HCT116 (cell line): ENCODE results near the gene ACBD7. TPM values are rescaled to one million over a fixed set of nuclear protein-coding genes. Genes with fewer than 3 reads are reported as not detected.

Experiments used
- ATAC-seq: fragments of 200-7000 bp; cut with Tn5 transposase; 2 replicates; pipeline ENCODE4 v1.9.1; 2020; ENCODE audit warnings: mild to moderate bottlenecking, moderate library complexity
- BruUV-seq: library from RNA; stranded (reverse); fragments of 400-500 nt; replicated peaks from 2 replicates; lab custom pipeline; 2021; lab: Mats Ljungman, UMichigan
- CTCF ChIA-PET: fragments of 300-600 bp; sonication (Branson Sonifier 250); formaldehyde crosslinking; loops from one replicate; lab custom pipeline; 2021; ENCODE audit warnings: antibody characterized with exemption; lab: Charles Lee
- POLR2A ChIA-PET: fragments of 300-600, 350-600 bp; sonication (Branson Sonifier 250); formaldehyde crosslinking; loops from one replicate; lab custom pipeline; 2021; ENCODE audit warnings: antibody characterized with exemption; lab: Charles Lee
- RAD21 ChIA-PET, 2 experiments: fragments of 300-600 bp; sonication (Branson Sonifier 250); formaldehyde crosslinking; loops; one replicate each; lab custom pipeline; 2023; ENCODE audit warnings: low total read pairs in 2 of 2; ENCODE audit not compliant: uncharacterized antibody in 2 of 2, unreplicated experiment in 2 of 2, low non-redundant PET in 1 of 2; lab: Charles Lee
- DNase-seq: peaks from one replicate; pipeline ENCODE4 v3.0.0-alpha.2; 2010; ENCODE audit warnings: low read depth, low spot score
- H2AFZ ChIP-seq: fragments of 200-600 bp; shearing (Covaris generic), sonication (generic); 2 replicates; pipeline ENCODE4 v1.6.1; 2017; ENCODE audit warnings: low read depth, mixed run types, mixed read lengths, antibody characterized with exemption, low read length; ENCODE audit not compliant: poor library complexity, severe bottlenecking
- H3K27ac ChIP-seq: 2 replicates; pipeline ENCODE4 v1.5.1; 2012; ENCODE audit warnings: low read depth, low read length
- H3K27me3 ChIP-seq: fragments of 200-600 bp; sonication (generic); 2 replicates; pipeline ENCODE4 v1.6.1; 2016; ENCODE audit warnings: mixed run types, low read length, mixed read lengths; ENCODE audit not compliant: insufficient read depth
- H3K36me3 ChIP-seq, 2 experiments: fragments of 200-500 bp in 1 of 2; fragments of 200-600 bp in 1 of 2; sonication (Bioruptor generic) in 1 of 2; sonication (generic) in 1 of 2; 2 replicates each; pipeline versions ENCODE4 v1.5.1 to v1.6.1; 2014 to 2016; ENCODE audit warnings: low read length in 2 of 2, inconsistent platforms in 1 of 2, mixed read lengths in 1 of 2, mixed run types in 1 of 2; ENCODE audit not compliant: insufficient read depth in 2 of 2, control insufficient read depth in 1 of 2
- H3K4me1 ChIP-seq, 2 experiments: fragments of 200-600 bp in 1 of 2; sonication (generic) in 1 of 2; 2 replicates each; pipeline versions ENCODE4 v1.5.1 to v1.6.1; 2012 to 2017; ENCODE audit warnings: low read length in 2 of 2, inconsistent platforms in 1 of 2, mild to moderate bottlenecking in 1 of 2, mixed read lengths in 1 of 2, mixed run types in 1 of 2, moderate library complexity in 1 of 2; ENCODE audit not compliant: insufficient read depth in 2 of 2, control insufficient read depth in 1 of 2
- H3K4me2 ChIP-seq: fragments of 200-600 bp; sonication (generic); 2 replicates; pipeline ENCODE4 v1.6.1; 2017; ENCODE audit warnings: mixed run types, low read length, mixed read lengths
- H3K4me3 ChIP-seq, 2 experiments: fragments of 200-600 bp in 1 of 2; sonication (generic) in 1 of 2; replicated peaks in 1 of 2; 2 replicates each; pipeline ENCODE4 v1.5.1; 2011 to 2016; ENCODE audit warnings: low read length in 2 of 2, control low read depth in 1 of 2, low read depth in 1 of 2, mild to moderate bottlenecking in 1 of 2, mixed read lengths in 1 of 2, mixed run types in 1 of 2
- H3K79me2 ChIP-seq: fragments of 200-600 bp; sonication (generic); 2 replicates; pipeline ENCODE4 v1.6.1; 2017; ENCODE audit warnings: mild to moderate bottlenecking, mixed run types, low read length, moderate library complexity, mixed read lengths; ENCODE audit not compliant: insufficient read depth
- H3K9ac ChIP-seq: fragments of 200-600 bp; sonication (generic); 2 replicates; pipeline ENCODE4 v1.6.1; 2016; ENCODE audit warnings: low read length, mixed read lengths
- H3K9me2 ChIP-seq: fragments of 200-600 bp; sonication (generic), shearing (Covaris generic); 2 replicates; pipeline ENCODE4 v1.6.1; 2017; ENCODE audit warnings: mixed run types, mild to moderate bottlenecking, moderate library complexity; ENCODE audit not compliant: insufficient read depth
- H3K9me3 ChIP-seq, 2 experiments: fragments of 200-500 bp in 1 of 2; fragments of 200-600 bp in 1 of 2; sonication (Bioruptor generic) in 1 of 2; sonication (generic) in 1 of 2; 2 replicates each; pipeline ENCODE4 v1.6.1; 2014 to 2017; ENCODE audit warnings: low read length in 2 of 2, mixed read lengths in 2 of 2, inconsistent platforms in 1 of 2, low read depth in 1 of 2, mild to moderate bottlenecking in 1 of 2, mixed run types in 1 of 2, moderate library complexity in 1 of 2; ENCODE audit not compliant: control insufficient read depth in 1 of 2, insufficient read depth in 1 of 2
- H4K20me1 ChIP-seq: fragments of 200-600 bp; sonication (generic), shearing (Covaris generic); 2 replicates; pipeline ENCODE4 v1.6.1; 2017; ENCODE audit warnings: mixed run types, mild to moderate bottlenecking, moderate library complexity; ENCODE audit not compliant: insufficient read depth
- CBX3 ChIP-seq: IDR thresholded peaks from 2 replicates; pipeline ENCODE4 v1.6.1; 2012; ENCODE audit warnings: low read depth
- CEBPB ChIP-seq: IDR thresholded peaks from 2 replicates; pipeline ENCODE4 v1.6.1; 2012; ENCODE audit warnings: low read depth
- EGR1 ChIP-seq: IDR thresholded peaks from 2 replicates; pipeline ENCODE4 v1.6.1; 2012; ENCODE audit warnings: low read depth
- ELF1 ChIP-seq: IDR thresholded peaks from 2 replicates; pipeline ENCODE4 v1.6.1; 2012; ENCODE audit warnings: low read depth, borderline replicate concordance
- EZH2 ChIP-seq: fragments of 200-600 bp; sonication (generic); IDR thresholded peaks from 2 replicates; pipeline ENCODE4 v1.6.1; 2017; ENCODE audit warnings: antibody characterized with exemption, mixed run types
- EZH2phosphoT487 ChIP-seq: fragments of 200-600 bp; IDR thresholded peaks from 2 replicates; pipeline ENCODE4 v1.6.1; 2018; ENCODE audit warnings: antibody characterized with exemption, borderline replicate concordance
- JUND ChIP-seq: IDR thresholded peaks from 2 replicates; pipeline ENCODE4 v1.6.1; 2012
- POLR2AphosphoS5 ChIP-seq: IDR thresholded peaks from 2 replicates; pipeline ENCODE4 v1.6.1; 2011; ENCODE audit warnings: mild to moderate bottlenecking, low read depth, low read length, moderate library complexity
- RAD21 ChIP-seq: IDR thresholded peaks from 2 replicates; pipeline ENCODE4 v1.6.1; 2012; ENCODE audit warnings: low read depth, mild to moderate bottlenecking
- SIN3A ChIP-seq: IDR thresholded peaks from 2 replicates; pipeline ENCODE4 v1.6.1; 2012; ENCODE audit warnings: low read depth
- SP1 ChIP-seq: IDR thresholded peaks from 2 replicates; pipeline ENCODE4 v1.6.1; 2012; ENCODE audit warnings: low read depth
- SRF ChIP-seq: IDR thresholded peaks from 2 replicates; pipeline ENCODE4 v1.6.1; 2012; ENCODE audit warnings: low read depth
- TCF7L2 ChIP-seq: IDR thresholded peaks from 2 replicates; pipeline ENCODE4 v1.7.0; 2011; ENCODE audit warnings: borderline replicate concordance, inconsistent platforms; ENCODE audit not compliant: insufficient read depth, insufficient read length; ENCODE audit errors: extremely low read depth
- ZNF274 ChIP-seq: fragments of 200-500 bp; sonication (Bioruptor generic); IDR thresholded peaks from 2 replicates; pipeline ENCODE4 v1.6.1; 2014; ENCODE audit warnings: mild to moderate bottlenecking, low read depth, low read length, inconsistent platforms
- intact Hi-C: fragments of 100-400 bp; cut with micrococcal nuclease; formaldehyde crosslinking; loops from 2 replicates; pipeline ENCODE4 v1.10.0; 2022
- total RNA-seq: library from RNA; stranded (reverse); gene quantifications from one replicate; pipeline ENCODE4 v1.2.1, GENCODE V29; 2021; ENCODE audit not compliant: unreplicated experiment
- TF ChIP-seq, protein P1 (sequence below): IDR thresholded peaks from 2 replicates; pipeline ENCODE4 v1.6.1; 2012
- TF ChIP-seq, protein P2 (sequence below), 3 experiments: fragments of 200-600 bp in 1 of 3; sonication (generic) in 1 of 3; IDR thresholded peaks in 2 of 3; conservative IDR thresholded peaks in 1 of 3; 2 replicates each; pipeline ENCODE4 v1.5.1; 2012 to 2017; ENCODE audit warnings: low read depth in 2 of 3, low read length in 2 of 3, antibody characterized with exemption in 1 of 3, borderline replicate concordance in 1 of 3, control low read depth in 1 of 3, mild to moderate bottlenecking in 1 of 3, mixed read lengths in 1 of 3, mixed run types in 1 of 3, moderate library complexity in 1 of 3; ENCODE audit not compliant: insufficient read depth in 1 of 3
- TF ChIP-seq, protein P3 (sequence below): IDR thresholded peaks from 2 replicates; pipeline ENCODE4 v1.6.1; 2012; ENCODE audit warnings: low read depth

Gene ACBD7
- total RNA-seq, 1 experiment from 2014 or later, result 3.3 TPM

DNA sequence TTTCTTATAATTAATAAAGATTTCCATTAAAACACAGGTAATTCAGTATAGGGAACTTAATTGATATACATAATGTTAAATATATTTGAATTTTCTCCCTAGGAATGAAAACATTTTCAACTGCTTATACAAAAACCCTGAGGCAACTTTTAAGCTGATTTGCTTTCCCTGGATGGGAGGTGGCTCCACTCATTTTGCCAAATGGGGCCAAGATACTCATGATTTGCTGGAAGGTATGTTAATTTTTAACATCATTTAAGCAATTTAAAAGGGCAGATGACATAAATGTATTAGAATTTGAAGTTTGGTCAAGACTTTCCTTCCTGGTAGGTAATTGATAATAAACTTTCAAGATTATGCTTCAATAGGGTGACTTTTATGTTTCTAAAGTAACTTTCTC lies 39.0 kb downstream of the ACBD7 start:
- Histone ChIP-seq H3K4me3 (no peak overlapping the region), H3K27ac (no peak overlapping the region), H3K4me2 (no peak overlapping the region), H2AFZ (no peak overlapping the region), H4K20me1 (no peaks in the 10 kb centered on the region), H3K9ac (no peak overlapping the region), H3K27me3 (no peaks in the 10 kb centered on the region), H3K79me2 (no peaks in the 10 kb centered on the region), H3K4me1 (no peaks in the 10 kb centered on the region), H3K9me3 (no peaks in the 10 kb centered on the region), H3K9me2 (no peaks in the 10 kb centered on the region), H3K36me3 (no peaks in the 10 kb centered on the region)
- TF ChIP-seq CEBPB, result no peak
- TF ChIP-seq, protein P1, sequence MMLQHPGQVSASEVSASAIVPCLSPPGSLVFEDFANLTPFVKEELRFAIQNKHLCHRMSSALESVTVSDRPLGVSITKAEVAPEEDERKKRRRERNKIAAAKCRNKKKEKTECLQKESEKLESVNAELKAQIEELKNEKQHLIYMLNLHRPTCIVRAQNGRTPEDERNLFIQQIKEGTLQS, result no peak
- no peak for TF ChIP-seq SRF
- no peak for ATAC-seq
- CTCF ChIA-PET, result interaction anchor here (0.7 kb wide), 1 partner anchor 10 kb away, joined by 3 read pairs; no protein-coding TSS in a partner anchor
- DNase-seq, result no peak
- no TSS peak for BruUV-seq
- POLR2A ChIA-PET, result no interaction called here
- intact Hi-C loops, result no loop called here
- RAD21 ChIA-PET, result interaction anchor here in 1 of 2 experiments (0.5 kb wide), 1 partner anchor 376 kb away, joined by 3 read pairs; no protein-coding TSS in a partner anchor

DNA sequence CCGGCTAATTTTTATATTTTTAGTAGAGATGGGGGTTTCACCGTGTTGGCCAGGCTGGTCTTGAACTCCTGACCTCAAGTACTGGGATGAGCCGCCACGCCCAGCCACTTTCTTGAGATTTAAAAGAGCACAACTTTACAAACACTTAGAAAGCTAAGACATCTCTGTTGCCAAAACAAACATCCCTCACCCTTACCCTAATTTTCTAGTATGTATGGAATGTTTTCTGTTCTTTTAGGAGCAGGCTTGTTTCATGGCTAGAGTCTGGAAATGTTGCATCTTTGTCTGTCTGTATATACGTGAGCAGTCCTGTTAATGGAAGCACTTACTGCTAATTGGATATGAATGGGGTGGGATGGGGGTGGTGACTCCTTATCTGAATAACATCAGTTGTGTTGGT lies 42.0 kb downstream of the ACBD7 start:
- ChIA-PET POLR2A (no interaction called here), CTCF (no interaction called here), RAD21 (no interaction called here)
- no TSS peak for BruUV-seq
- Histone ChIP-seq H3K36me3 (no peaks in the 10 kb centered on the region), H3K27me3 (no peaks in the 10 kb centered on the region), H3K79me2 (no peaks in the 10 kb centered on the region), H3K4me3 (no peak overlapping the region), H3K4me2 (no peak overlapping the region), H2AFZ (no peak overlapping the region), H4K20me1 (no peaks in the 10 kb centered on the region), H3K27ac (no peak overlapping the region), H3K4me1 (no peaks in the 10 kb centered on the region), H3K9me2 (no peaks in the 10 kb centered on the region), H3K9me3 (no peaks in the 10 kb centered on the region), H3K9ac (no peak overlapping the region)
- ATAC-seq, result no peak
- no peak for DNase-seq
- intact Hi-C loops, result no loop called here
- TF ChIP-seq SIN3A, result no peak
- TF ChIP-seq ZNF274, result no peak
- TF ChIP-seq, protein P2, sequence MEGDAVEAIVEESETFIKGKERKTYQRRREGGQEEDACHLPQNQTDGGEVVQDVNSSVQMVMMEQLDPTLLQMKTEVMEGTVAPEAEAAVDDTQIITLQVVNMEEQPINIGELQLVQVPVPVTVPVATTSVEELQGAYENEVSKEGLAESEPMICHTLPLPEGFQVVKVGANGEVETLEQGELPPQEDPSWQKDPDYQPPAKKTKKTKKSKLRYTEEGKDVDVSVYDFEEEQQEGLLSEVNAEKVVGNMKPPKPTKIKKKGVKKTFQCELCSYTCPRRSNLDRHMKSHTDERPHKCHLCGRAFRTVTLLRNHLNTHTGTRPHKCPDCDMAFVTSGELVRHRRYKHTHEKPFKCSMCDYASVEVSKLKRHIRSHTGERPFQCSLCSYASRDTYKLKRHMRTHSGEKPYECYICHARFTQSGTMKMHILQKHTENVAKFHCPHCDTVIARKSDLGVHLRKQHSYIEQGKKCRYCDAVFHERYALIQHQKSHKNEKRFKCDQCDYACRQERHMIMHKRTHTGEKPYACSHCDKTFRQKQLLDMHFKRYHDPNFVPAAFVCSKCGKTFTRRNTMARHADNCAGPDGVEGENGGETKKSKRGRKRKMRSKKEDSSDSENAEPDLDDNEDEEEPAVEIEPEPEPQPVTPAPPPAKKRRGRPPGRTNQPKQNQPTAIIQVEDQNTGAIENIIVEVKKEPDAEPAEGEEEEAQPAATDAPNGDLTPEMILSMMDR (IDR thresholded peaks at IDR 0.05 in 2 of 3, conservative IDR thresholded peaks at IDR 0.05 in 1 of 3; ENCODE audit: borderline replicate concordance in 1 of 3, insufficient read depth in 1 of 3, low read depth in 2 of 3, low read length in 2 of 3), result no peak
- TF ChIP-seq SP1, result no peak
- TF ChIP-seq EGR1, result no peak
- no peak for TF ChIP-seq POLR2AphosphoS5
- TF ChIP-seq EZH2phosphoT487, result no peak
- no peak for TF ChIP-seq RAD21
- TF ChIP-seq, protein P3, sequence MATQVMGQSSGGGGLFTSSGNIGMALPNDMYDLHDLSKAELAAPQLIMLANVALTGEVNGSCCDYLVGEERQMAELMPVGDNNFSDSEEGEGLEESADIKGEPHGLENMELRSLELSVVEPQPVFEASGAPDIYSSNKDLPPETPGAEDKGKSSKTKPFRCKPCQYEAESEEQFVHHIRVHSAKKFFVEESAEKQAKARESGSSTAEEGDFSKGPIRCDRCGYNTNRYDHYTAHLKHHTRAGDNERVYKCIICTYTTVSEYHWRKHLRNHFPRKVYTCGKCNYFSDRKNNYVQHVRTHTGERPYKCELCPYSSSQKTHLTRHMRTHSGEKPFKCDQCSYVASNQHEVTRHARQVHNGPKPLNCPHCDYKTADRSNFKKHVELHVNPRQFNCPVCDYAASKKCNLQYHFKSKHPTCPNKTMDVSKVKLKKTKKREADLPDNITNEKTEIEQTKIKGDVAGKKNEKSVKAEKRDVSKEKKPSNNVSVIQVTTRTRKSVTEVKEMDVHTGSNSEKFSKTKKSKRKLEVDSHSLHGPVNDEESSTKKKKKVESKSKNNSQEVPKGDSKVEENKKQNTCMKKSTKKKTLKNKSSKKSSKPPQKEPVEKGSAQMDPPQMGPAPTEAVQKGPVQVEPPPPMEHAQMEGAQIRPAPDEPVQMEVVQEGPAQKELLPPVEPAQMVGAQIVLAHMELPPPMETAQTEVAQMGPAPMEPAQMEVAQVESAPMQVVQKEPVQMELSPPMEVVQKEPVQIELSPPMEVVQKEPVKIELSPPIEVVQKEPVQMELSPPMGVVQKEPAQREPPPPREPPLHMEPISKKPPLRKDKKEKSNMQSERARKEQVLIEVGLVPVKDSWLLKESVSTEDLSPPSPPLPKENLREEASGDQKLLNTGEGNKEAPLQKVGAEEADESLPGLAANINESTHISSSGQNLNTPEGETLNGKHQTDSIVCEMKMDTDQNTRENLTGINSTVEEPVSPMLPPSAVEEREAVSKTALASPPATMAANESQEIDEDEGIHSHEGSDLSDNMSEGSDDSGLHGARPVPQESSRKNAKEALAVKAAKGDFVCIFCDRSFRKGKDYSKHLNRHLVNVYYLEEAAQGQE, result no peak
- TF ChIP-seq CEBPB, result no peak
- TF ChIP-seq EZH2, result no peak
- no peak for TF ChIP-seq ELF1
- TF ChIP-seq JUND, result no peak
- TF ChIP-seq TCF7L2, result no peak
- no peak for TF ChIP-seq CBX3
